ENCODE data around the gene PTRH1.

DNA sequence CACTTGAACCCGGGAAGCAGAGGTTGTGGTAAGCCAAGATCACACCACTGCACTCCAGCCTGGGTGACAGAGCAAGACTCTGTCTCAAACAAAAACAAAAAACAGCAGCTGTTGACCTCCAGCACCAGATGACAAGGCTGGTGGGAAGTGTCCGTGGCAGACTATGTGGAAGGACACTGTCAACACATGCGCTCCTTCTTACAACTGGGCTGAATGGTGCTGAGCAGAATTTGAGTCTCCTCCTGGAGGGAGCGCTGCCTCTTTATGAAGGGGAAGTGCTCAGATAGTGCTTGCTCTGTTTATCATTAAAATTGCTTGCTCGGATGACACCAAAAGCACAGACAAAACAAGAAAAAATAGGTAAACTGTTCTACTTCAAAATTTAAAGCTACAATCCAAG, 17.9 kb downstream of the PTRH1 start:
- TF ChIP-seq, protein P1, sequence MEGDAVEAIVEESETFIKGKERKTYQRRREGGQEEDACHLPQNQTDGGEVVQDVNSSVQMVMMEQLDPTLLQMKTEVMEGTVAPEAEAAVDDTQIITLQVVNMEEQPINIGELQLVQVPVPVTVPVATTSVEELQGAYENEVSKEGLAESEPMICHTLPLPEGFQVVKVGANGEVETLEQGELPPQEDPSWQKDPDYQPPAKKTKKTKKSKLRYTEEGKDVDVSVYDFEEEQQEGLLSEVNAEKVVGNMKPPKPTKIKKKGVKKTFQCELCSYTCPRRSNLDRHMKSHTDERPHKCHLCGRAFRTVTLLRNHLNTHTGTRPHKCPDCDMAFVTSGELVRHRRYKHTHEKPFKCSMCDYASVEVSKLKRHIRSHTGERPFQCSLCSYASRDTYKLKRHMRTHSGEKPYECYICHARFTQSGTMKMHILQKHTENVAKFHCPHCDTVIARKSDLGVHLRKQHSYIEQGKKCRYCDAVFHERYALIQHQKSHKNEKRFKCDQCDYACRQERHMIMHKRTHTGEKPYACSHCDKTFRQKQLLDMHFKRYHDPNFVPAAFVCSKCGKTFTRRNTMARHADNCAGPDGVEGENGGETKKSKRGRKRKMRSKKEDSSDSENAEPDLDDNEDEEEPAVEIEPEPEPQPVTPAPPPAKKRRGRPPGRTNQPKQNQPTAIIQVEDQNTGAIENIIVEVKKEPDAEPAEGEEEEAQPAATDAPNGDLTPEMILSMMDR (IDR thresholded peaks at IDR 0.05; ENCODE audit: low read length): no peak
- no peak for TF ChIP-seq EZH2 (IDR thresholded peaks at IDR 0.05; ENCODE audit: borderline replicate concordance, low read length)

Measured in OCI-LY1 (cell line).